NCI-H1048 (cell line): Measurements from ENCODE around the gene ATPAF1.

Experiments
- DNase-seq: peaks from one replicate; lab custom pipeline; 2025; lab: John Stamatoyannopoulos, UW

The ATPAF1 gene

DNA sequence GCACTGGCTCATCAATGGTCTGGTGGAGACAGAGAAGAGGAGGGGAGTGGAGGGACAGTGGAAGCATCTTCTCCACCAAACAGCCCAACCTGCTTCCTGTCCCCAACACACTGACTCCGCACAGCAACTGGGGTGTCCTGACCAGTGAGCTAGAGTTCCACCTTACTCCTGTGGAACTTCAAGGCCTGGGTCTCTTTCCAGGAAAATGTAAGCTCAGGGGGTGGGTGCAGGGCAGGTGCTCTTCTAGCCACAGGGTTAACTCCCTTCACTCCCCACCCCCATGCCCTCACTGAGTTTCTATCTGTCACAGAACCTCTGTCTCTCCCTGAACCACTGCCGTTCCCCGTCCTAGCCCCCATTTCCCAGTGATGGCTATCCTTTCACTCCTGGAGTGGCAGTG lies 52.4 kb downstream of the ATPAF1 start:
- DNase-seq, result no peak

GRCh38 chr1:46615088-46615487 lies 53.1 kb downstream of the ATPAF1 start:
- DNase-seq, result no peak

- DNase-seq, result no peak
These were observed 53.6 kb downstream of the ATPAF1 start for GRCh38 chr1:46614604-46614984.

DNA sequence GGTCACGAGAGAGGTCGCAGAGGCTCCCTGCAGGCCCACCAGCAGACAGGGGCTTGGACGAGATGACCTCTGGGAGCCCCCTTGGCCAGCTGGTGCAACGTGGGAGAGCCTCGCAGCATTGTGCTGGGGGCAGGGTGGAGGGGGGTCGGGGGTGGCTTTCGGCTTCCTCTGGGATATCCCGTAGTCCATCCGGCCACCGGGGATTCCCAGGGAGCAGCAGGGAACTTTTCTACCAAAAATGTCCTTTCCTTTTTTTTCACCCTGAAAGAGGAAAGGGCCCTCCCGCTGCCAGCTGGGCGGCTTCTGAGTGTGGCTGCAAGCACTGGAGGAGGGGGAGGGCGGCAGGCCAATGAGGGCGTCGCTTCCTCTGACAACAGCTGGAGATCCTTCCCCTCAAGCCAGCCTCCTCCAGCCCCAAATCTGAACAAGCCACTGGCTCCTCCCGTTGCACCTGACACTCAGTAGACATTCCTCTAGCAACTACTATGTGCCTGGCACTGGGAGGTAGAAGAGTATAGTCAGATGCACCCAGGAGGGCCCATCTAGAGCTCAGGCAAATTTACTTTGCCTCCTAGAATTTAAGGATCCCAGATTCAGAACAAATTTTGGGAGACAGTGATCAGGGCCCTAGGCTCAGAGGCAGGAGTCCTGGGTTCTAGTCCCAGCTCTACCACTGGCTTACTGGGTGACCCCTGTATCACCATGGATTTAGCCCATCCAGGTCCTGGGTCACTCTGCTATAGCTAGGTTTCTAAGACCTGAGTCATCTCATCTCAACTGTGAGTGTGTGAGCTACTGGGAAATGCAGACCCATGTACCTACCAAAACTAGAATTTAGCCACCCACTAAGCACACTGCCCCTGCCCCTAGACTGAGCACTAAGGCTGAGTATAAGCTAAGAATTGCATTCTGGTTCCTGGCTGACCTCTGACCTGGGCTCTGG lies 54.2 kb downstream of the ATPAF1 start:
- no peak for DNase-seq

DNA sequence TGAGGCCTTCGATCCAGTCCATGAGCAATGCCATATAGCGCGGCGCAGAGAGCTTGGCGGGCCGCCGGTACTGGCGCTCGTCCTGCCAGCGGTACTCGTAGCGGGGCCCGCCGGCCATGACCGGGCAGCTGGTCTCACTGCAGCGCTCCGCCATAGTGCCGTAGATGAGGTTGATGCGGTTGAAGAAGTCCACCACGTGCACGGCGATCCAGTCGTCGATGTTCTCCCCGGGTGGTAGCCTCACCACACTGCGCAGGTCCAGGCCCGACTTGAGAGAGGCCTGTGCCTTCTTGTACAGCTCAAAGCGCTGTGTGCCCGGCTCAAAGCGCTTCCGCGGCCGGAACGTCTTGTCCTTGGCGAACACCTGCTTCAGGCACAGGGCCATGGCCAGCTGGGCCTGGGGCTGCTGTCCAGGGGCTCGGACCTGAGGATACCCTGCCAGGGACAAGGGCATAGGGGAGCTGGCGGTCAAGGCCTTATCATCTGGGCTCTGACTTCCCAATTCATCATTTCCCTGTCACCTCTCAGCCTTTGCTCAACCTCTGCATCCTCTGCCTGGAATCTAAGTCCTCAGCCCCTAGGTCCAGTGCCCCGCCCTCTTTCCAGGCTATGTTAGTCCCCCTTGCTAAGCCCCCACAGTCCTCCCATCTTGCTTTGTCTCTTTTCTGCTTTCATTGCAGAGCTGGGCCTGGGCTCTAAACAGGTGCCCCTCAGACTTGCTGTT lies 55.1 kb downstream of the ATPAF1 start:
- no peak for DNase-seq

- DNase-seq, result no peak
These were observed 56.4 kb downstream of the ATPAF1 start for GRCh38 chr1:46611691-46612221.

- DNase-seq, result no peak
These were observed 60.6 kb downstream of the ATPAF1 start for GRCh38 chr1:46607345-46608130.

GRCh38 chr1:46606255-46606965 lies 61.8 kb downstream of the ATPAF1 start:
- DNase-seq, result no peak

- DNase-seq, result no peak
These were observed 62.9 kb downstream of the ATPAF1 start for GRCh38 chr1:46605232-46605631.

- peak; percentile 85 for DNase-seq
These were observed 64.2 kb downstream of the ATPAF1 start, which contains the start of gene MKNK1 for GRCh38 chr1:46603858-46604549. Gene MKNK1, minus strand, starts transcription at chr1:46604268. Its CDS starts 20,941 bp downstream, at chr1:46583327.

DNA sequence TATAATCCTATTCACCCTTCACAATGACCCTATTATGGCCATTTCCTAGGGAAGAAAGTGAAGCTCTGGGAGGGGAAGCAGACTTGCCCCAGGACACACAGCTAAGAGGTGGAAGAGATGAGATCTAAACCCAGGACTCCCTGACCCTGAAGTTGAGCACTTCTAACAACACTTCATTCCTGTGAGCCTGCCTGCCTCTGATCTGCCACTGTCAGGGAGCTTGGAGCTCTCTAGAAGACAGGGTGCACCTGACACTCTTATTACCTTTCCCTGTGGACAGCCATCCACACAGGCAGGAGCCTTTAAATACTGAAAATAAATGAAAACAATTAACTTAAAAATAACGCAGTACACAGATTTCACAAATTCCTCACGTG lies 64.7 kb downstream of the ATPAF1 start:
- no peak for DNase-seq

- no peak for DNase-seq
These were observed 66.7 kb downstream of the ATPAF1 start for GRCh38 chr1:46601257-46602007.

- no peak for DNase-seq
These were observed 68.8 kb downstream of the ATPAF1 start for GRCh38 chr1:46599059-46599970.

GRCh38 chr1:46596846-46597245 lies 71.3 kb downstream of the ATPAF1 start:
- no peak for DNase-seq

DNA sequence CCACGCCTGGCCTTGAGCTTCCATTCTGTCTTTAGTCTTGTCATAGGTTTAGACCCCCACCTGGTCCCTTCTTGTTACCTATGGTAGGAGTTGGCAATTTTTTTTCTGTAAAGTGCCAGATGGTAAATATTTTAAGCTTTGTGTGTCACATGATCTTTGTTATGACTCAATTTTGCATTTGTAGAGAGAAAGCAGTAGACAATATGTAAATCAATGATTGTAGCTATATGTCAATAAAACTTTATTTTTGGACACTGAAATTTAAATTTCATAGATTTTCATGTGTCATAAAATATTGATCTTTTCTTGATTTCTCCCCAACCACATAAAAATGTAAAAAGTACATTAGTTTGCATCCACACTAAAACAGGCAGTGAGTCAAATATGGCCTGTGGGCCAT lies 72.1 kb downstream of the ATPAF1 start:
- DNase-seq, result no peak

DNA sequence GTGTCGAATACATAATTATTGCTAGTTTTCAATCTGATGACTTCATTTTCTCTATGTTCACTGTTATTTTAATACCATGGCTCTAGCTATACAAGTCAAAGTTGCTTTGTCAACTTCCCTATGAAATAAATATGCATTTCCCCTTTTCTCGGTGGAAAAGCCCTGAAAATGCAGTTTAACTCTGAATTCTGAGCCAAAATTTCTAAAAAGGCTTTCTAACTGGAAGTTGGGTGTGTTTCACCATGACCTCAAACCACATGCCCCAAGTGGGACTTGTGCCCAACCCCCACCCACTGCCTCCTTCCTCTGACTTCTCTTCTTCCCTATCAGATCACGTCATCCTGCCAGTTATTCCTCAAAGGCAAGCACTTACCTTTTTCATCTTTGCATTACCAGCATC lies 73.0 kb downstream of the ATPAF1 start:
- DNase-seq, result no peak

- no peak for DNase-seq
These were observed 74.1 kb downstream of the ATPAF1 start for GRCh38 chr1:46594063-46594462.

GRCh38 chr1:46592823-46593222 lies 75.3 kb downstream of the ATPAF1 start:
- DNase-seq, result no peak

DNA sequence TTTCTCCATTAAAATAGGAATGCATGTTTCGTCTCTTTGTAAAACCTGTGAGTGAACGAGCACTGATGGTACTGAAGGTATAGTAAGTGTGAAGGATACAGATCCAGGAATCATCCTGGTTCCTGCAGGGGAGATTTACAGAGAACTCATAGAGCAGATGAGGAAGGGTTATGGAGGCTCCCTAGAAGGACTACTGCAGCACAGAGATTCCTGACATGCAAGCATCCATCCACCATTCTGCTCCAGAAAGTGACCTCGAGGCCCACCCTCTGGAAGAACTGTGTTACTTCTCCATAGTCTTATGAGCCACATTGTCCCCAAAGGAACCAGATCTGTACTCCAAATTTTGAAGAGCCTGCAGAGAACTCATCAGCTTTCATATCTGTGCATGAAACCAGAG lies 78.6 kb downstream of the ATPAF1 start:
- DNase-seq, result no peak
